HG03354 (cell line): Measurements from ENCODE around the gene PPP4C.
"Not testable (repeated sequence)": the region's sequence is repeated elsewhere in the genome, so short reads cannot be mapped to it uniquely, and the experiment has no call there.

ENCODE experiments used
- ATAC-seq: cut with Tn5 transposase; IDR thresholded peaks from one replicate; pipeline ENCODE4 v1.9.1; 2021; ENCODE audit warnings: mild to moderate bottlenecking; ENCODE audit not compliant: unreplicated experiment, poor library complexity, severe bottlenecking

PPP4C gene

DNA sequence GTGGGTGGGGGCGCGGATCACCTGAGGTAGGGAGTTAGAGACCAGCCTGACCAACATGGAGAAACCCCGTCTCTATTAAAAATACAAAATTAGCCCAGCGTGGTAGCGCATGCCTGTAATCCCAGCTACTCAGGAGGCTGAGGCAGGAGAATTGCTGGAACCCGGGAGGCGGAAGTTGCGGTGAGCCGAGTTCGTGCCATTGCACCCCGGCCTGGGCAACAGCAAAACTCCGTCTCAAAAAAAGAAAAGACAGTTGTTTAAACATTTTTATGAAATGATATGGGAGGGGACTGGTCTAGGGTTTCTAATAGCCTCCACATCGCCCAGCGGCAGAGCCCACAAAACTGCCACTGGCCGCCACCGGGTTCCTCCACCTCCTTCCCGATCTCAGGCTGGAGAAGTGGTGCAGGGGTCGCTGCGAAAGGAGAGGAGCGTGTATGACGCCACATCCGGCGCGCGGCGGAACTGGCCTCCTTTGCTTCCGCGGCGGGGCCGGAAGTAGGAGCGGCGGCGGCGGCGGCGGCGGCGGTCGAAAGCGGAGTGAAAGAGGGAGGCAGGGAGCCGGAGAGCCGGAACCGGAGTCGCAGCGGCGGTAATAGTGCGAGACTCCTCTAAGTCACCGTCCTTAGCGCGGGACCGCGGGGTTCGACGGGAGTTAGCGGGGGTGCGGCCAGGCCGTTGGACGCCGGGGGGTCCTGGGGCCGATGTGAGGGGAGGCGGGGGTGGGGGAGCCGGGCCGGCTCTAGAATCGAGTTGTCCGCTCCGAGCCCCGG, at the start of gene PPP4C:
TSS of gene PPP4C (plus strand) at position 492 of the 773 bp plus-strand sequence. CDS start 384 bp downstream, outside the sequence.
- peak; percentile 86 for ATAC-seq

DNA sequence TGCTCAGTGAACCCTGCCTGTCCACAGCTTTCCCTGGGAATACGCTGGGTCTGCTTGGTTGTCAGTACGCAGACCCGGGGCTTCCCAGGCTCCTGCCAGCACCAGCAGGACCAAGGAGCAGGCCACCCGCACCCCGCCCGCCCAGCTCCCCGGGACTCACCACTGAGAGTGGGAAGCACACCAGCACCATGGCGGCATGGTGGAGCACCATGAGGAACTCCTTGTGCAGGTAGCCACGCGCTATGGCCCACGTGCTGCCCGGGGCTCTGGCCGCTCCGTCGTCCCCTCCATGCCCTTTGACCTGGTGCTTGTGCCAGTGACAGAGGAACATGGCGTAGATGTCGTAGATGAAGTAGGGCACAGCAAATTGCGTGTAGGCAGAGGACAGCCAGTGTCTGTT, 49.3 kb upstream of the PPP4C start:
- no peak for ATAC-seq

DNA sequence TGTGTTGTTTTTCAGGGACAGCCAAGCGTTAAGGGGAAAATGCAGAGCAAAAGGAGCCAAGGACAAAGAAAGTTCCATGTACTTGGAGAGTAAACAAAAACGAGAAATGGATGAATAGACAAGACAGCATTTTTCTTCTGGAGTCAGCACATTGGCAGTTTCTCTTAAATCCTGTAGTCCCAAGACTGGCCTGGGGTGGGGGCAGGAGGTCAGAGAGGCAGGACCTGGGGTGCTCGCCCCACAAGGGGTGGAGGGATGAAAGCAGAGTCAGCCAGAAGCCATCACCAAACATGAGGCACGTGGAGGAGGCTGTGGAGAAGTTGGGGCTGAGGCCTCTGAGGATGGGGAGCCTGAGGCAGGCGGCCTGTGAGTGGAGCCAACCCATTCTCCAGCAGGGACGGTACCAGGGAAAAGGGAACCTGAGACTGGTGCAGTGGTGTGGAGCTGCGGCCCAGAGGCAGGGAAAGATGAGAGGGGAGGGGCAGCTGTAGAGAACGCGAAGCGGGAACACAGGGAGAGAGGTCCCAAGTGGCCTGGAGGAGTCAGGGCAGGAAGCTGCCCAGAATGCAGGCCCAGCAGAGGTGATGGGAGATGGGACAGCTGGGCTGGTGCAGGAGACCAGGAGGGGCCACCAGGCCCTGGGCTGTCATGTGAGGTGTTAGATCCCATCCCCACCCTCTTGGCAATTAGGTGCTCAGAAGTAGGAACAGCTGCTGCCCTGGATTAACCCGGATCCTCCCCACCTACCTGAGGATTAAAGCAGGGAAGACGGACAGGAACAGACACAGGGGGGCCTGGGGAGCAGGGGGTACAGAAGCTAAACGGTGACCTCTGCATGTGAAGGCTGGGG, 48.0 kb upstream of the PPP4C start:
- no peak for ATAC-seq

GRCh38 chr16:30028438-30029076, 47.2 kb upstream of the PPP4C start:
- ATAC-seq = no peak

DNA sequence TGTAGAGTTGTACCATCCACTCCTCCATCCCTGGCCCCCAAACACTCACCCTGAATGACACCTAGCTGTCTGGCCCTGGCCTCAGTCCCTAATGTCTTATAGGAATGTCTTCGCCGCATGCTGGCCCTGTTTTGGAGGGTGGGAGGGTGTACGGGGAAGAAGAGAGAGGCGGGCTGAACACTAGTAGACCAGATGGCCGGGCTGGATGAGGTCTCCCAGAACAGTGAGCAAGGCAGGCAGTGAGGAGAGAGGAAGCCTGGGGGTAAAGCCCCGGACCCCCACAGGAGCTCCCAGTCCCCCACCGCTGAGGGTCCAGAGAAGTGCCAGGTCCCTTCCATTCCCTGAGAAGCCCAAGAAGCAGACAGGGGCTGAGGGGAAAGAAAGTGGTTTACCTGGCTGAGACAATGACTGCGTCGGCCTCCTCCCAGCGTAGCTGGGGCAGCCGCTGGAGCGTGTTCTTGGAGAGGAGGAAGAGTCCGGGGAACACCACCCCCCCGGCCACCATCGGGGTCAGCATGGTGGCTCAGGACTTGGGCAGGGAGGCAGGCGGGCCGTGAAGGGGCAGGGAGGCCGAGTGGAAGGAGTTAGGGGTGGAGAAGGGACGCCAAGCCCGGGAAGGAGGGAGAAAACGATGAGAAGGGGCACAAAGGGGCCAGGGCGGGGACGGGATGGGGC, 45.6 kb upstream of the PPP4C start:
- no peak for ATAC-seq

GRCh38 chr16:30030841-30031413, 44.9 kb upstream of the PPP4C start, which contains the start of gene TLCD3B:
Gene TLCD3B, minus strand, starts transcription at chr16:30031271. Its CDS starts 744 bp downstream, at chr16:30030527.
- no peak for ATAC-seq

DNA sequence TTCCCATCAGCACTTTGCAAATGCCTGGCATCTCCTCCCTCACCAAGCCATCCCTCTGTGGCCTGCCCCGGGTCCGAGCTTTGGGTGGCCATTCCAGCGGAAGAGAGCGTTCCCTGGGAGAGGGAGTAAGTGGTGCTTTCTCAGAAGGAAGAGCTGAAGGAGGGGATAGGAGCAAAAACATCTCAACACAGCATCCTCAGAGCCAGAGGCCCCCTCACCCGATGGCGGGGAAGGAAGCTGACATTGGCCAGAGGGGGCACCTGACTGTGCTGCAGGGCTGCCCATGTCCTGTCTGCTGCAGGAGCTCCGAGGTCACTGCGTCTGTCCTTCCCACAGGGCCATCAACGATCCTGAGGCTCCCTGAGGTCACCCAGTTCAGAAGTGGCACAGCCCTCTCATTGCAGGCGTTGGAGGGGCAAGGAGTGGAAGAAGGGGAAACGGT, 44.3 kb upstream of the PPP4C start:
- ATAC-seq = no peak

- ATAC-seq = no peak
Measured at GRCh38 chr16:30032083-30032819, 43.5 kb upstream of the PPP4C start.

- ATAC-seq = no peak
Measured at GRCh38 chr16:30033270-30033669, 42.5 kb upstream of the PPP4C start.

GRCh38 chr16:30040221-30040620, 35.6 kb upstream of the PPP4C start:
- ATAC-seq = no peak

GRCh38 chr16:30040690-30041089, 35.1 kb upstream of the PPP4C start:
- ATAC-seq = not testable (repeated sequence)

DNA sequence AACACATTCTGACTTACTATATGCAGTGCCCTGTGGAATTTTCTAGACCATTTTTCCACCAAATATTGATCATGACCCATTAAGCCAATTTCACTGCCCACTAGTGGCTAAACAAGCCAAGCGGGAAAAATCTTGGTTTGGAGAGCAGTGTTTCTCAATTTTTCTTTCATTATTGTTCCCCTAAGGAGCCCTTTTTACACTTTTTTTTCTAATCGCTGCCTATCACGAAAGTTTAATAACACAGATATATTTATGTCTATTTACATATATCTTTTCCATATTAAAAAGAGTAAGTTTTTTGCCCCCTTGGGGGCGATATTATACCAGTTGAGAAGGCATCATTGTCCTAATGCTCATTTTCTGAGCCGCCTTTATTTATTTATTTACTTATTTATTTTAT, 34.0 kb upstream of the PPP4C start:
- ATAC-seq = no peak

DNA sequence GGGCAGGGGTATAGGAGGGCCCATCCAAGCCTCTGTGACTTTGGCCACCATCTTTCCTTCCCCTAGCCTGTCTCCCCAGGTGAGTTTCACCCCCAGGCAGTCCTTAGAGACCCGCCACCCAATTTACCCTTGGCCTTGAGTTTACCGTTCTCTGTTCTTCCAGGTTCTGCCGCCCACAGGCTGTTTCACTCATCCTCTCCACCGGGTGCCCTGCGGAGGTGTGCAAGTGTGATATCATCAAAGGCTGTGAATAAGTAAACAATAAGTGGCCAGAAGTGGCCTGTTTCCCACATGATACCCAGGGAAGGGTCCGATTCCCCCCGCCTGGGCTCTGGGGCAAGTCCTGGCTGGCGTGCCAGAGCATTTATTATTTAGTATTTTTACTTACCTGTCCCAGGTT, 29.6 kb upstream of the PPP4C start:
- no peak for ATAC-seq

DNA sequence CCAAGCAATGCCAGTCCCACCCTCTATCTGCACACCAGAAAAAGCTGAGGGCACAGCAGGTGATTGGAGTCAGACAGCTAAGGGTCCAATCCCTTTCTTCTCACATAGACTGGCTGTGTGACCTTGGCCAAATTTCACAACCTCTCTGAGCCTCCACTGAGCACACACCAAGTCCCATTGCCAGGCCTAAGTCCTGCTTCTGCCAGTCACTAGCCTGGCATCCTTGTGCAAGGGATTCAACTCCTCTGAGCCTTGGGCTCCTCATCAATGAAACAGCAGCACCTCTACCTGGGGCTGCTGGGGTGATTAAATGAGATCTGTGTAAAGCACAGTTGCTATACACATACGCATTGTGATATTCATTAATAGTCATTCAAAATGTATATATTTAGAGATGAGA, 29.2 kb upstream of the PPP4C start:
- ATAC-seq = no peak

GRCh38 chr16:30049871-30050270, 25.9 kb upstream of the PPP4C start:
- no peak for ATAC-seq

DNA sequence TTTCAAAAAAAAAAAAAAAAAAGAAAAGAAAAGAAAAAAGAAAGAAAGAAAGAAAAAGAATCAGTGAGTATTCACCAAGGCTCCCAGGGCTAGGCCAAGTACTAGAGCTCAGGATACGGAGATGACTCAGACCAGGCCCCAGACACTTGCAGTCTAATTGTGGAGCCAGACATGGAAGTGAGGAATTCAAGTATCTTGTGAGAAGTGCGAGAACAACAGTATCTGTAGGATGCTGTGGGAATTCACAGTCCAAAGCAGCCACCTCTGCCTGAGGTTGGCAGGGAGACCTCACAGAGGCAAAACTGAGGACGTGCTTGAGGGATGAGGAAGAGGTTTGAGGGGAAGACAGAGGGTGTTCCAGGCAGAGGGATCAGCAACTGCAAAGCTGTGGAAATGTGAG, 24.3 kb upstream of the PPP4C start:
- no peak for ATAC-seq

DNA sequence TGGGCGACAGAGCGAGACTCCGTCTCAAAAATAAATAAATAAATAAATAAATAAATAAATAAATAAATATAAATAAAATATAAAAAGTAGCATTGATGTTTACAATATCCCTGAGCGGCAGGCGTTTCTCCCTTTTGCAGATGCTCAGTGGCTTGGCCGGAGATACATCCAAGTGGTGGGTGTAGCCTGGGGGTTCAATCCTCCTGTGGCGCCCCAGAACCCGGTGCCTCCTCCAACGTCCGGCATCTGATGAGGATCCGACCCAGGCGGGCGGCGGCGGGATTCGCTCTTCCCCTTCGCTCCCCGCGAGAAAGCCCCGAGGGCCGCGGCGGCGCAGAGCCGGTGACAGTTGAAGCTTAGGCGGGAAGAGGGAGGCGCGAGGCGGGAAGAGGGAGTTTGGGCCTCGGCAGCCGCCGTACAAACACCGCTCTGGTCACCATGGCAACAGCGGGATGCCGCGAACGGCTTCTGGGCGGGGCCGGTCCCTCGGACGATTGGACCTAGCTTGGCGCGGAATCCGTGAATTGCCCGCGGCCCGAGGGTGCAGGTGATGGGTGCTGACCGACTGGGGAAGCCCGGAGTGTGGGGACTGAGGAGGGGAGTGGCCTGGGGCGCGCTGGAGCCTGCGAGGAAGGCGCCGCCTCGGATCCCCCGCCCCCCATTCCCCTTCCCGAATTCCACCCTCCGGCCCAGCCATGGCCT, 23.0 kb upstream of the PPP4C start:
- ATAC-seq = no peak

DNA sequence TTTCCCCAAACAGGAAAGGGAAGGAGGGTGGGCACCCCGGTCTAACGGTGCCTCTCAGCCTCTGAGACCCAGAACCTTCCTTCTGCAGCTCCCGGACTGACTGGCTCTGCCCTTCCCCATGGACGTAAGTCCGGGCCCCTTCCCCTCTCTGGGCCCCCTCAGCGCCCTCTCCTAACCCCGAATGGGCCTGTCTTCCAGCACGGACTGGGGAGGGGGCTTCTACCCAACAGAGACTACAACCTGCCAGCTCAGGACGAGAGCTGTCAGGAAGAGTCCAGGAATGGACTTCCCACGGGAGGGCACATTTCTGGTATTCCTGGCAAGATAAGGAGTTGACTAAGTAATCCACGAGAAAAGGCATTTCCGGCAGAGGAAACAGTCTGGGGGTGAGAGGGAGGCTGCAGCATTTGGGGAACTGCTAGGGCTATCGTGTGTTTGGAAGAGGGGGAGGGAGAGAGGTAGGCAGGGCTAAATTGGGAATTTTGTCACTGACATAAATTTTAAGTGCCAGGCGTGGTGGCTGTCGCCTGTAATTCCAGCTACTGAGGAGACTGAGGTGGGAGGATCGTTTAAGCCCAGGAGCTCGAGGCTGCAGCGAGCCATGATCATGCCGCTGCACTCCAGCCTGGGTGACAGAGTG, 22.3 kb upstream of the PPP4C start:
- no peak for ATAC-seq
